Measurements from ENCODE around the gene PCDHGA2.

- TF ChIP-seq POLR2A (IDR thresholded peaks at IDR 0.05) (no peak), CTCF (IDR thresholded peaks at IDR 0.05) (peak in 3 of 6 experiments; percentile 9 to 14 (median 10))
Observed at GRCh38 chr5:141338538-141339306, at the start of gene PCDHGA2.
